Calu3 (cell line): ENCODE results near the gene SDC3. TPM values are rescaled to one million over a fixed set of nuclear protein-coding genes. Genes with fewer than 3 reads are reported as not detected.
"Not testable (repeated sequence)": the region's sequence is repeated elsewhere in the genome, so short reads cannot be mapped to it uniquely, and the experiment has no call there.

Experiments used
- BruUV-seq: library from RNA; stranded (reverse); fragments of 400-500 nt; replicated peaks from 2 replicates; lab custom pipeline; 2021; lab: Mats Ljungman, UMichigan
- CTCF ChIA-PET: fragments of 300-600 bp; sonication (Branson Sonifier 250); formaldehyde crosslinking; loops from one replicate; lab custom pipeline; 2022; ENCODE audit warnings: antibody characterized with exemption; lab: Charles Lee
- DNase-seq: peaks from one replicate; pipeline ENCODE4 v3.0.0; 2022
- H3K27ac Mint-ChIP-seq: one replicate; pipeline ENCODE4 v1.8.0; 2022; ENCODE audit warnings: mixed read lengths; ENCODE audit not compliant: unreplicated experiment
- H3K27me3 Mint-ChIP-seq: one replicate; pipeline ENCODE4 v1.8.0; 2022; ENCODE audit warnings: mixed read lengths; ENCODE audit not compliant: unreplicated experiment
- H3K36me3 Mint-ChIP-seq: one replicate; pipeline ENCODE4 v1.8.0; 2022; ENCODE audit warnings: mild to moderate bottlenecking, moderate library complexity, mixed read lengths; ENCODE audit not compliant: insufficient read depth, unreplicated experiment
- H3K4me1 Mint-ChIP-seq: one replicate; pipeline ENCODE4 v1.8.0; 2022; ENCODE audit warnings: mild to moderate bottlenecking, low read depth, mixed read lengths; ENCODE audit not compliant: unreplicated experiment
- H3K4me3 Mint-ChIP-seq: one replicate; pipeline ENCODE4 v1.8.0; 2022; ENCODE audit warnings: mild to moderate bottlenecking, low read depth, moderate library complexity, mixed read lengths; ENCODE audit not compliant: unreplicated experiment
- H3K9me3 Mint-ChIP-seq: one replicate; pipeline ENCODE4 v1.8.0; 2022; ENCODE audit warnings: low read depth, mixed read lengths; ENCODE audit not compliant: unreplicated experiment
- intact Hi-C: fragments of 100-400 bp; cut with micrococcal nuclease; formaldehyde crosslinking; loops from one replicate; pipeline ENCODE4 v1.10.0; 2022; ENCODE audit not compliant: unreplicated experiment
- total RNA-seq: library from RNA; stranded (reverse); gene quantifications from 2 replicates; pipeline ENCODE4 v1.2.3, GENCODE V29; 2022
- TF ChIP-seq, protein P1 (sequence below): fragments of 200-600 bp; IDR thresholded peaks from one replicate; pipeline ENCODE4 v1.8.0; 2022; ENCODE audit warnings: antibody characterized with exemption; ENCODE audit not compliant: unreplicated experiment

SDC3 gene
- total RNA-seq, 1 experiment from 2014 or later, result 15.0 TPM

DNA sequence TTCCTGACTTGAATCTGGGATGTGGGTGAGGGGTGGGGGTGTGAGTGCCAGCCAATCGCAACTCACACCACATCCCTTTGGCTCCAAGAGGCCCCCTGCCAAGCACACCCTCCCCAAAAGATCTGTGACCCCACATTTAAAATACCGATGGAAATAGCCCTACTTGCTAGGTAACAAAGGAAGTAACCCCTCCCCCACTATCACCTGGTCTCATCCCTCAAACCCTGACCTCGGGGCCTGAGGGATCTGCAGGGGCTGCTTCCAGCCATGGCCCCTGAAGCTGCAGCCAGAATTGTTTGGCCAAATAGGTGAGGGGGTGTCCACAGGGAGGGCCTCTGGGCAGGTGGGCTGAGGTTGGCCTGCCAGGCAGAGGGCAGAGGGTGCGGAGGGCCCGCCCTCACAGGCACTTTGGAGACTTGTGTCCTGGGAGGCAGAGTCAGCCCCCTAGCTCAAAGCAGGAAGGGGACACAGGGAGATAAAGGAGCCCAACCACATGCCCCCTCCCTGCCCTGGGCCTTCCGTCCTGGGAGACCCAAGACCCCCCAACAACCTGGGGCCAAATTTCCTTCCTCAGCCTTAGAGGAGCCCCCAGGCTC is 37.2 kb downstream of the SDC3 start:
- CTCF ChIA-PET, result no interaction called here
- BruUV-seq, result no TSS peak
- no peak for DNase-seq
- TF ChIP-seq, protein P1, sequence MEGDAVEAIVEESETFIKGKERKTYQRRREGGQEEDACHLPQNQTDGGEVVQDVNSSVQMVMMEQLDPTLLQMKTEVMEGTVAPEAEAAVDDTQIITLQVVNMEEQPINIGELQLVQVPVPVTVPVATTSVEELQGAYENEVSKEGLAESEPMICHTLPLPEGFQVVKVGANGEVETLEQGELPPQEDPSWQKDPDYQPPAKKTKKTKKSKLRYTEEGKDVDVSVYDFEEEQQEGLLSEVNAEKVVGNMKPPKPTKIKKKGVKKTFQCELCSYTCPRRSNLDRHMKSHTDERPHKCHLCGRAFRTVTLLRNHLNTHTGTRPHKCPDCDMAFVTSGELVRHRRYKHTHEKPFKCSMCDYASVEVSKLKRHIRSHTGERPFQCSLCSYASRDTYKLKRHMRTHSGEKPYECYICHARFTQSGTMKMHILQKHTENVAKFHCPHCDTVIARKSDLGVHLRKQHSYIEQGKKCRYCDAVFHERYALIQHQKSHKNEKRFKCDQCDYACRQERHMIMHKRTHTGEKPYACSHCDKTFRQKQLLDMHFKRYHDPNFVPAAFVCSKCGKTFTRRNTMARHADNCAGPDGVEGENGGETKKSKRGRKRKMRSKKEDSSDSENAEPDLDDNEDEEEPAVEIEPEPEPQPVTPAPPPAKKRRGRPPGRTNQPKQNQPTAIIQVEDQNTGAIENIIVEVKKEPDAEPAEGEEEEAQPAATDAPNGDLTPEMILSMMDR, result no peak
- intact Hi-C loops, result no loop called here
- no peaks in the 10 kb centered on the region for H3K4me1 Mint-ChIP-seq
- H3K36me3 Mint-ChIP-seq, result peaks cover 6% of the 10 kb centered on the region
- H3K27ac Mint-ChIP-seq, result no peak overlapping the region
- no peaks in the 10 kb centered on the region for H3K9me3 Mint-ChIP-seq
- no peaks in the 10 kb centered on the region for H3K27me3 Mint-ChIP-seq
- H3K4me3 Mint-ChIP-seq, result no peak overlapping the region

DNA sequence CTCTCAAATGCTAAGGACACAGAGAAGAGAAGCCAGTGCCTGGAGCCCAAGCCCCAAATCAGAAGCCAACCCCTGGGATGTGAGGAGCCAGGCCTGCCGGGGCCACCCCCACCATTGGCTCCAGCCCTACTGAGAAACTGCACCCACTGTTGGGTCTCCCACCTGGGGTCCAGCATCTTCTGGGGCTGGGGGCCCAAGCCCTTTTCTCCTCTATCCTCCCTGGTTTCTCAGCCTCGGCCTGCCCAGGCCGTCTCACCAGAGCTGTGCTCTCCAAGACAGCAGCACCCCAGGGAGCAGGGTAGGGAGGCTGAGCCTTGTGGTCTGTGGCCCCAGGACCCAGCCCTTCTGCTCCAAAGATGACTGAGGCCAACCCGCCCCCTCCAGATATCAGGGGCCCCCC is 37.9 kb downstream of the SDC3 start:
- Mint-ChIP-seq H3K9me3 (no peaks in the 10 kb centered on the region), H3K4me1 (no peaks in the 10 kb centered on the region), H3K27ac (no peak overlapping the region), H3K4me3 (no peak overlapping the region), H3K27me3 (no peaks in the 10 kb centered on the region), H3K36me3 (peaks cover 6% of the 10 kb centered on the region)
- no peak for DNase-seq
- TF ChIP-seq, protein P1, result no peak
- BruUV-seq, result no TSS peak
- CTCF ChIA-PET, result no interaction called here
- intact Hi-C loops, result no loop called here

DNA sequence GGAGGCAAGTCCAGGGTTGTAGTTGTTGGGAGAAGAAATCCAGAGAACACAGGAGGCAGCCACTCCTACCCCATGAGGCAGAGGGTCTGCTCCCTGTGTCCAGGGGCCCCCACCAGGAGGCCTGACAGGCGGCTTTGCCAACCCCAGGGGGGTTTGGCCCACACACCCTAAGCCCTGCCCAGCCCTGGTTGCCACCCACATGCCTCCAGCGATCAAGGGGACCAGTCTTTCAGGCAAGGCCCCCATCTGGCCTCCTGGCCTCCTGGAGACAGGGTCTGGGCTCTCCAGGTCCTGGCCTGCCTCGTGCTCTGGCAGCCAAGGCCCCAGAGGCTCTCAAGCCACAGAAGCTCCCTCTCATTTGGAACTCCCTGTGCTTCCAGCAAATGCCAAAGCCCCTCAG is 38.5 kb downstream of the SDC3 start:
- intact Hi-C loops, result no loop called here
- TF ChIP-seq, protein P1, result no peak
- Mint-ChIP-seq H3K9me3 (no peaks in the 10 kb centered on the region), H3K4me1 (no peaks in the 10 kb centered on the region), H3K27ac (no peak overlapping the region), H3K27me3 (no peaks in the 10 kb centered on the region), H3K36me3 (peaks cover 6% of the 10 kb centered on the region), H3K4me3 (no peak overlapping the region)
- BruUV-seq, result no TSS peak
- DNase-seq, result no peak
- CTCF ChIA-PET, result no interaction called here

DNA sequence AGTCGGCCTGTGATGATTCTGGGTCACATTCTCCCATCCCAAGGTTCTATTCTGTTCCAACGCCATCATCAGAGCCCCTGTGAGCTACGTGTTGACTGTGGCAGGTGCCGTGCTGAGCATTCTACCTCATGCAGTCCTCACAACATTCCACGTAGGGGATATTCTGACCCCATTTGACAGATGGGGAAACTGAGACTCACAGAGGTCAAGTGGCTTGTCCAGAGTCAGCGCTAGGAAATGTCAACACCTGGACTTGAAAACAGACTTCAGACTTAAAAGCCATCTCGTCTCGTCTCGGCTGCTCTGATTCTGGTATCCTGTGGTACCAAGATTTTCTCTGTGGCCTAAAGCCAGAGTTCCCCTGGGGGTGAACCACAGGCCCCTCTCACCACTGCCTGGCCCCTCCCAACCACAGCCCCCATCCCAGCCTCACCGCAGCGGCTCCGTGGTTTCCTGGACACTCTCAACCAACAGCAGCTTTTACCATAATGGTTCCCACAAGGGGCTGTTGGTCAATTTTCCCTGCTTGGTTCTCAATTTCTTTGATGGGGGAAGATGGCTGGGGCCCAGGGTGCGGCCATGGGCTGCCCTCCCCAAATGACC is 39.6 kb downstream of the SDC3 start:
- intact Hi-C loops, result no loop called here
- no peak for DNase-seq
- Mint-ChIP-seq H3K9me3 (no peaks in the 10 kb centered on the region), H3K27me3 (no peaks in the 10 kb centered on the region), H3K36me3 (peaks cover 6% of the 10 kb centered on the region), H3K4me3 (no peak overlapping the region), H3K4me1 (no peaks in the 10 kb centered on the region), H3K27ac (no peak overlapping the region)
- CTCF ChIA-PET, result interaction anchor here (0.6 to 0.7 kb wide), 2 partner anchors 36 to 146 kb away, joined by 3 to 4 read pairs; partner anchors contain the start of gene MATN1
- no TSS peak for BruUV-seq
- TF ChIP-seq, protein P1, result no peak

DNA sequence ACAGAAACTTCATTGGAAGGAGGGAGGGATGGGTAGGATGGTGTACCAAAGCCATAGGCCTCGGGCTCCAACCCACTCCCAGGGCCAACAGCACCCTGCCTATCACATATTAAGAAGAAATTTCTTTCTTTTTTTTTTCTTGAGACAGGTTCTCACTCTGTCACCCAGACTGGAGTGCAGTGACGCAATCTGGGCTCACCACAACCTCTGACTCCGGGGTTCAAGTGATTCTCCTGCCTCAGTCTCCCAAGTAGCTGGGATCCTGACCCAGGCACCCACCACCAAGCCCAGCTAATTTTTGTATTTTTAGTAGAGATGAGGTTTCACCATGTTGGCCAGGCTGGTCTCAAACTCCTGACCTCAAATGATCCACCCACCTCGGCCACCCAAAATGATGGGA is 40.5 kb downstream of the SDC3 start:
- H3K4me1 Mint-ChIP-seq, BruUV-seq, H3K9me3 Mint-ChIP-seq, H3K36me3 Mint-ChIP-seq, H3K27me3 Mint-ChIP-seq, intact Hi-C loops, DNase-seq, H3K4me3 Mint-ChIP-seq, H3K27ac Mint-ChIP-seq: not testable (repeated sequence)
- CTCF ChIA-PET, result interaction anchor here (0.7 kb wide), 1 partner anchor 1539 kb away, joined by 3 read pairs; no protein-coding TSS in a partner anchor
